HCT116 (cell line): ENCODE results near the gene C13orf46.

Experiments used
- CTCF ChIP-seq, 3 experiments: fragments of 200-600 bp in 1 of 3; sonication (generic) in 1 of 3; IDR thresholded peaks in 2 of 3; conservative IDR thresholded peaks in 1 of 3; 2 replicates each; pipeline ENCODE4 v1.5.1; 2012 to 2017; ENCODE audit warnings: low read depth in 2 of 3, low read length in 2 of 3, antibody characterized with exemption in 1 of 3, borderline replicate concordance in 1 of 3, control low read depth in 1 of 3, mild to moderate bottlenecking in 1 of 3, mixed read lengths in 1 of 3, mixed run types in 1 of 3, moderate library complexity in 1 of 3; ENCODE audit not compliant: insufficient read depth in 1 of 3
- POLR2A ChIP-seq: IDR thresholded peaks from 2 replicates; pipeline ENCODE4 v1.7.0; 2011; ENCODE audit warnings: borderline replicate concordance; ENCODE audit not compliant: insufficient read depth, insufficient read length; ENCODE audit errors: extremely low read depth
- SIN3A ChIP-seq: IDR thresholded peaks from 2 replicates; pipeline ENCODE4 v1.6.1; 2012; ENCODE audit warnings: low read depth

- no peak for TF ChIP-seq CTCF (IDR thresholded peaks at IDR 0.05 in 2 of 3, conservative IDR thresholded peaks at IDR 0.05 in 1 of 3; ENCODE audit: borderline replicate concordance in 1 of 3, insufficient read depth in 1 of 3, low read depth in 2 of 3, low read length in 2 of 3)
- no peak for TF ChIP-seq POLR2A
- TF ChIP-seq SIN3A, result no peak
Measured at GRCh38 chr13:113972451-113973217, 1.2 kb downstream of the C13orf46 start.
